D341Med (cell line): ENCODE measurements around the gene RSPH9.
"Not testable (repeated sequence)": the region's sequence is repeated elsewhere in the genome, so short reads cannot be mapped to it uniquely, and the experiment has no call there.

ENCODE experiments used
- DNase-seq: peaks from one replicate; pipeline ENCODE4 v3.0.0; 2012; ENCODE audit warnings: low spot score

The RSPH9 gene

DNA sequence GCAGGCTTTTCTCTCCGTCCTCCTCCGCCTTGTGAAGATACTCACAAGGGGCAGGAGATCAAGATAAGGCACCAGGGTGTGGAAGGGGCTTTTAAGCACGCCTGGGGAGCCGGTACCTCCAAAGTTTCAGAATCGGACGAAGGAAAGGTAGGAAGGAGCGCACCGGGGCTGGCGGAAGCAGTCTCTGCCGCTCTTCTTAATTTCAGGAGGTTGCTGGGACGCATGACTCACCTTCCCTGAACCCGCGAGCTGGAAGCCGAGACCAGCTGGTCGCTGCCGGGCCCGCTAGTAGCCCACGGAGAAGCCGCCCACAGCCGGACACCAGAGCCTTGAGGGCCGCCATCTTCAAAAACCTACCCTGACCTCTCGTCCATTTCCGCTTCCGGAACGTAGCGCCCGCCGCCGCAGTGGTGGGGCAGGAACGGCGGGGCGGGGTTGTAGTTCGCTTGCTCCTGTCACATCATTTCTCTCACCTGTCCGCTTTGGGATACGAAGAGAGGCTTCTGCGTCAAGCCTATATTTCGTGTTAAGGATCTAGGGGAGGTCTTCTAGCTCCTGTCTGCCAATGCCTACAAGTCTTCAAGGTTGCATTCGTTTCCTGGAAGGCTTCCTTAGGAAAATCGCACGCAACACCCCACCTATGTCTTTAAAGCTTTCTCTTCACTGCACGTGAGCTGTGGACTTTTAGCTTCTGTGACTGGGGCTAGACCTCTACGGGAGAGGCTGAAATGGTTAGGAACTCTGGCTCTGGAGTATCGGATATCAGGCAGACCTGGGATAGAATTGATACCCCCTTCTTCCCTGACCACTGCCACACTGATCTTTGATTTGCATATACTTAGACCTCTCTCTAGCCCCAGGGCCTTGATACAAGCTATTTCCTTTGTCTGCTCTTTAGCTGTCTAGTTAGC, 42.9 kb downstream of the RSPH9 start, which contains the start of gene MRPS18A:
MRPS18A (minus strand) TSS at position 355 of the 911 bp plus-strand sequence; CDS start at position 343, 12 bp downstream.
- DNase-seq: peak; percentile 92

DNA sequence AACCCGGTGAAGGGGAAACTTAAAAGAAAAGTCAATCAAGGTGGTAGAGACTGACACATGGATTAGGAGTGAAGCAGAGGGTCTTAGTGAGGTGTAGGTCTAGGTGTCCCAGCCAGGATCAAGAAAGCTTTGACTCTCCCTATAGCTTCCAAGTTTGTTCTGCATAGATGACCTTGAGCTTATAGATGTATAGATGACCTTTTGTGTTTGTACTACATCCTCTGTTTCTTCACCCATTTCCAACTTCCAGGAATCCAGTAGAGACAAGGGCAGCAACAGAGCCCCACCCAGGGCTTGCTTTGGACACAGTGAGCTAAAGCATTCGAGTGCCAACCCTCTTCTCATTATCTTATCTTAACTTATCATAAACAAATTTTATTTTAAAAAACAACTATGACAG, 44.6 kb downstream of the RSPH9 start:
- DNase-seq: no peak

DNA sequence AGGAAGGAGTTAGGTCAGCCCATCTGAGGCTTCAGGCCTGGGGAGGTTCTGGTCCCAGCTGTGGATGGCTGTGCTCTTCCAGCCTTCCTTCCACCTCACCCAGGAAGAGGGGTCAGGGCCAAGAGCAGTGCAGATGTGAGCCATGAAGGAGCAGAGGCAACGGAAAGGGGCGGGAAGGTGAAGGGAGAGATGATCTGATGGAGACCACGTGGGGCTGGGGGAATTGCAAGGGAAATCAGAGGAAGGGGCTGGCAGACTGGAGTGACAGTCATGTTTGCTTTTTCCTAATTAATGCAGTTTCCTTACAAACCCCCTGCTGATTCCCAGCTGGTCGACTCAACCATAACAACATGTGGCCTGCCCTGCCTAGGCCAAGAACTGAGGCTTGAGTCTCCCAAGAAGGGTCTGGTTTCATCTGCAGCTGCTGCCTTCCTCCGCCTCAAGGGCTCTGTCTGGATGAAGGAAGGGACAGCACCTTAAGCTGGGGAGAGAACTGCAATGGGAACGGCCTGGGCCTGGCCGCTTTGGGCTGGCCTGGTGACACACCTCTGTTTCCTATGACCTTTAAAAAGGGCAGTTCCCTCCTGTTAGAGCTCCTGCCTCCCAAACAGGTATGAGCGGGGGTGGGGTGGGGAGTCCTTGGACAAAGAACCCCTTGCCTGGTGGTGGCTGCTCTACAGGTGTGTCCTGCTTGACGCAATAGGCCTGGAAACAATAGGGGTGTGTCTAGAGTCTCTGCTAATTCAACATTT, 50.6 kb downstream of the RSPH9 start:
- no peak for DNase-seq

DNA sequence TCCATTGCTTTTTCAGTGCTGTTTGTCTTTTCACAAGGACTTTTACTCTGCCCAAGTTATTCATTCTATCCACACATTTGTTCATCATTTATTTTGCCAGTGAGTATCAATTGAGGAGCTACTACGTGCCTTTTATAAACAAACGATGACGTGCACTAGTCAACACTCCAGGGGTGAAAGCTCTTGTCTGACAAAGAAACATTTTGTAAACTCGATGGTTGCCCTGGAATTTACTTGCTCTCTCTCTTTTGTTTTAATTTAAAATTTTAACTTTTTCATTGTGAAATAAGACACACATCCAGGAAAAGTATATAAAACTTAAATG, 51.1 kb downstream of the RSPH9 start:
- no peak for DNase-seq

DNA sequence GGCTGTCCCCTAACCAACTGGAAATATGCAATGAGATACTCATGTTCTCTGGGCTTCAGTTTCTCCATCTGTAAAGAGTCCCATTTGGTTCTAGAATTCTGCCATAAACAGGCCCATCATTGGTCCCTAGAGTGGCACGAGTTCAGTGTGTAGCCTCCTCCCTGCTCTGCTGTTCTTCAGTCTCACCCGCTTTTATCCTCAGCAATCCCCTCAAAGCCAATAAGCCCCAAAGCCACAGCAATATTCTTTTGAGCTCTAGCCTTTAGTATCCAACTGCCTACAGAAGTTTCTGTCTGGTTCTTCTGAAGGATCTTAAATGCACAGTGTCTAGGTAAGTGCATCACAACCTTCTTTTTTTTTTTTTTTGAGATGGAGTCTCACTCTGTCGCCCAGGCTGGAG, 52.6 kb downstream of the RSPH9 start:
- DNase-seq: no peak

DNA sequence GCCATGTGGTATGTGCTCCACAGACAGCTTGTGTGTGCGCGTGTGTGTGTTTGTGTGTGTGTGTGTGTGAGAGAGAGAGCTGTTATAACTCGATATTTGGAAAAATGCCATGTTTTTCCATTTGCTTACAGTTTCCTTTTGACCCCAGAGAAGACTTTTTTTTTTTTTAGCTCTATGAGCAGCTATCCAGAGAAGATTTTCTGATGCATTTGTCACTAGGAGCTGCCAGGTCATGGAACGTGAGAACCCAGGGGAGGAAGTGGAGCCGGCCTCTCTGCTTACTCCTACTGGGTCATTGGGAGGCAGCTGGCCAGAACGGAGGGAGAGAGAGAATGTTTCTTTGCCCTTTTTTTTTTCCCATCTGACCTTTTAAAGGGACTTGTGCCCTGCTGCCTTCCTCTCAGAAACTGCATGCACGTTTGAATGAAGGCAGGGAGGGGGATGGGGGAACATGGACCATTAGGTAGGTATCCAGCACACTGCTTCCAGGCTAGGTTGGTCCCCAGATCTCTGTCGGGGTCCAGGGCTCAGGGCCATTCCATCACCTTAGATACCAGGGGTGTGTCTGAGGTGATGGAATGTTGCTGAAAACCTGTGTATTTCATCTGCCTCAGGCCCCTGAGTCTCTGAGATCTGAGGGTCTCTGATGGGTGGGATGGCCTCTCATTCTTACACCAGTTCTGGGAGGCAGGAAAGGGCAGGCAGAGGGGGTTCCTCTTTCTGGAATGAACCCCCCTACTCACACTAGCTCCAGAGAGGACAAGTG, 53.9 kb downstream of the RSPH9 start:
- no peak for DNase-seq

DNA sequence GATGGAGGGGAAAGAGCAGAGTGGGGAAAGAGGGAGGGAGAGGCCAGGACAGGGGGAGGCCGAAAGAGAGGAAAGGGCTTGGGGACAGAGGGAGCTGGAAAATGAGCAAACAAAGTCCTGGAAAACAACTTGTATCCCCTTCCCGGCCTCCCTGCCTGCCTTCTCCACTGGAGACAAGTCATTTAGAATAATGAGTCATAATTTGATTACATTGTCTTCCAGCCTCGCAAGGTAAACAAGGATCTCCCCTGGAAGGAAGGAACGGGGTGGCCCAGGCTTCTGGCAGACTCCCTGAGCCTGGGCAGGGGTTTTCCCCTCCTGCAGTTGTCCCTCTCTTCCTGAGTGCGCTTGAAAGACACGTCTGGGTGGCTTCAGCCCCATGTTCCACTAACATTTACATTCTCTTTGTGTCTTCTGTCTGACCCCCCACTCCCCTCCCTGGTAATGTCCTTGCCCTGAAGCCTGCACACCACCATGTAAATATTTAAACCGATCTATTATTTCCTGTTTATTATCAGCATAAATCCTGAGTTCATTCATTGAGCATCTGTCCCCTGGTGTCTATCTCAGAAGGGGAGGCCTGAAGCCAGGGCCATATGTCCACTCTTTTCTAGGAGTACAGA, 54.8 kb downstream of the RSPH9 start:
- no peak for DNase-seq

DNA sequence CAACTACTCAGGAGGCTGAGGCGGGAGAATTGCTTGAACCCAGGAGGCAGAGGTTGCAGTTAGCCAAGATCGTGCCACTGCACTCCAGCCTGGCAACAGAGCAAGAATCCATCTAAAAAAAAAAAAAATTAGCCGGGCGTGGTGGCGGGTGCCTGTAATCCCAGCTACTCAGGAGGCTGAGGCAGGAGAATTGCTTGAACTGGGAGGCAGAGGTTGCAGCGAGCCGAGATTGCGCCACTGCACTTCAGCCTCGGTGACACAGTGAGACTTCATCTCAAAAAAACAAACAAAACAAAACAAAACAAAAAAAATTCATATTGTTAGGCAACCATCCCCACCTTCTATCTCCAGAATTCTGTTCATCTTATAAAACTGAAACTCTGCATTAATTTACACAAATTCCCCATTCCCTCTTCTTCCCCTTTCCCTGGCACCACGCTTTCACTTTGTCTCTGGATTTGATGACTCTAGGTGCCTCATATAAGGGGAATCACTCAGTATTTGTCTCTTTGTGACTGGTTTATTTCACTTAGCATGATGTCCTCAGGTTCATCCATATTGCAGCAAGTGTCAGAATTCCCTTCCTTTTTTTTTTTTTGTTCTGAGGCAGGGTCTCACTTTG, 56.2 kb downstream of the RSPH9 start:
- not testable (repeated sequence) for DNase-seq

DNA sequence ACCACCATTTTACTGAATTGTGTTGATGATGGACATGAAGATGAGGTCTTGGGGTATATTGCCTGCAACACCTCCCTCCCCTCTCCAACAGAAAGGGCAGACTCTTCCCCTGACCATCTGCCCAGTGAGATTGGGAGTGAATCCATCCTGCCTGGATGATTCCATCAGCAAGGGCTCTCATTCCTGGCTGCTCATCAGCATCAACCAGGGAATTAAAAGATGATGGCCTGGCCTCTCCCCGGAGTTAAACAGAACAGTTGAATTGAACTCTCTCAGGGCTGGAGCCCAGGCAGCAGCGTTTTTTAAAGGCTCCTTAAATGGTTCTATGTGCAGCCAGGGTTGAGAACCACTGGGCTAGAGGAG, 57.3 kb downstream of the RSPH9 start:
- DNase-seq: no peak

DNA sequence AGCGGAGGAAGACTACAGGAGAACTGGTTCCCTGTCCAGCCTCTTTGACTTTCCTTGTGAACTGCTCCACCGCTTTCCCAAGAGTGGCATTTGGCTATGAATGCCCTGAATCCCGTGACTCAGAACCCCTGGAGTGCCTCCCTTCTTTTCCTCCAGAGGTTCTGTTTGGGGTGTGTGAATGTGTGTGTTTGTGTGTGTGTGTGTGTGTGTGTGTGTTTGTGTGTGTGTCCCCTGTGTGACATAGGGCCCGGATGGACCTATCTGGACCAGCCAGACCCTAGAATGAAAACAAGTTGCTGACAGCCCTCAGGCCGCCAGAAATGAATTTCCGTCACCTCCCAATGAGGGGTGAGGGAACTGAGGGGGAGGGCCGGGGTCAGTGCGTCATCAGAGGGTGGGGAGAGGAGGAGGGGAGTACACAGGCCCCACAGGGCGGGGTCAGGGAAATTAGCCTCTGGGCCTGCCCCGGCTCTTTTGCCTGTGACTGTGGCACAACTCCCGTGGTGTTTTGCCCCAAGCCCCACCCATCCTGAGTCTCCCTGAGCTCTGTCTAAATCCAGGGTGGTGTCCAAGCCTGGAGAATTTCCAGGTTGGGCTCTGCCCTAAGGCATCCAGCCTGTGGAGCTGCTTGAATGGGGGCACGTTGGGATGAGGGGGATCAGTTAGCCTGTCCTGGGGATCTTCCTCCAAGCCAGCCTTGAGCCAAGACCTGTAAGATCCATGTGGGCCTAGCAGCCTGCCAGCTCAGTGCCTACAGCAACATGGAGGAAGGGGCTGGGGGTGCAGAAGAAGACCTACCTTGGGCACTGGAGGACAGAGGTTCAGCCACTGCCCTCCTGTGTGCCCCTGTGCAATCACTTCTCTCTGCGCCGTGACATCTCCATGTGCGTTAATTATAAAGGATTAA, 58.0 kb downstream of the RSPH9 start:
- peak; percentile 57 for DNase-seq

DNA sequence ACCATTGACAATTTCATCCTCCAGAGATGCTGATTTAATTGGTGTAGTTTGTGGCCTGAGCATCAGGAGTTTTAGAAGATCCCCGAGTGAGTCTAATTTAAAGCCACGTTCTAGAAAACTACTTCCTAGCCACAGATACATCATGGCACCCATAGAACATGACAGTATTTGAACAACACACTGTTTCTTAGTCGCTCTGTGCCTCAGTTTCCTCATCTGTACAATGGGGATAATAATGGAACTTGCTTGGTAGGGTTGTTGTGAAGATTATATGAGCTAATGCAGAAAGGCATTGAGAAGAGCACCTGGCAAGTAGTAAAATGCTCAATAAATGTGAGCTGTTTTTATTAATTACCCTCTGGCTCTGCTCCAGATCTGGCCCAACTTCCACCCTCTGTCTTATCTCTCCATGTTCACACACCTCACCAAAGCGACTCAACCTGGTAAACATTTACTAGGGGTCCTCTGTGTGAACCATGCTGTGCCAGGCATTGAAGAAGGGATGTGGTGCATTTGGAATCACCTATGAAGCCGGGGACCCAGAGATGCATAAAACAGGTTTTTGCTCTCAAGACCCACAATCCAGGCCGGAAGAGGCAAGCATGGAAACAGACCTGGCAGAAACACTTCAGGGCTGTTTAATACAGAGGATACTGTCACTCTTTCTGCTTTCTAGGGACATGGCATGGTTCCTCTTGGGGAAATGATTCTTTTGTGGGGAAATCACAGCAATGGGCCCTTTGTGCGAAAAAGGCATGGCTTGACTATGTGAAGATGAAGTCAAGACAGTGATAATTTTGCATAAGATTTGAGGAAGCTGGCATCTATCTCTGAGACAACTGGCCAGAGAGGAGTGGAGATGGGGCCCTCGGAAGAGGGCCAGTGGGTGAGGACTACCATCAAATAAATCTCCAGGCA, 58.9 kb downstream of the RSPH9 start:
- DNase-seq: no peak

DNA sequence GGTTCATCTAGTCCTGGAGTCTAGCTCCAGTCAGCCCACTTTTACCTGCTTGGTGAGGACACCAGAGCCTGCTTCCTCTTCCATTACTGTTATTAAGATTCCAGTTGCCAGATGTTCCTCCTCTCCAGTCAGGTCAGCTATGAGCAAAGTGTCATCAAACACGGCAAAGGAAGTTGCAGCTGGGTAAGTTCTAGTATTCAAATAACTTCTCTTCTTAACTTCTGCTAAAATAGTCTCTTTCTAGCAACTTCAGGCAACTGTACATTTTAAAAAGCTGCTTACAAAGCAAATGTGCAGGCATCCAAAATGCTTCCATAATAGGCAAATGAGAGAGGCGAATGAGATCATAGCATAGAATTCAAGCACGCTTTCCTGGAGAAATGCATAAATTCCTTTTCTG, 61.2 kb downstream of the RSPH9 start:
- no peak for DNase-seq

DNA sequence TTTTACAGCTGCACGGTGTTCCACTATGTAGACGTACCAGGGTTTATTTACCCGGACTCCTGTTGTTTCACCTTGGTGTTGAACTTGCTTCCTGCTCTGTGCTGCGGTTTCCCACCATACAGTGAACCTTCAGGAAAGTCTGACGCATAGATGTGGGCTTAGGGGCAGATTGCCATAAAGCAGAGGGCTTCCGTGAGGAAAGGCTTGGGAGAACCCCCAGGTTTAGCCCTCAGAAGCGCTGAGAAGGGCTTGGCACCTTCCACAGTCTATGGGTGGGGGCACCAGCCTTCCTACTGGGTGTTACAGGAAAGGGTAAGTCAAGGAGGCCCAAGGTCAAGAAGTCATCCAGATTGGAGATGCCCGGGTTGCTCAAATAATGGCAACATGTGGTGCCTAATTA, 62.0 kb downstream of the RSPH9 start:
- DNase-seq: no peak

DNA sequence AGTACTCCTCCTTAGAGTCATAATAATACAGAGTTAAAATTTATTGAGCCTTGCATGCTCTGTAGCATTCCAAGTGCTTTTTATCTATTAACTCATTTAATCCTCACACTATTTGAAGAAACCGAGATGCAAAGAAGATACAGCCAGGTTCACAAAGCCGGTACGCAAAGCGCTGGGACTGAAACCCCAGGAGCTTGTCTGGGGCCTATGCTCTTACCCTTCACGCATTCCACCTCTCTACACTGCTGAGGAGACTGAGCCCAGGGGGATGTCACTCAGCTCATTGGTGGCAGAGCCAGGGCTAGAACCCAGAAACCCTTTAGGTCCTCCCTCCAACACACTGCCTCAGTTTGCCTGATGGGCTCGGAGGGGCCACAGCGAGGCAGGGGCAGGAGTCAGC, 62.4 kb downstream of the RSPH9 start:
- DNase-seq: no peak

DNA sequence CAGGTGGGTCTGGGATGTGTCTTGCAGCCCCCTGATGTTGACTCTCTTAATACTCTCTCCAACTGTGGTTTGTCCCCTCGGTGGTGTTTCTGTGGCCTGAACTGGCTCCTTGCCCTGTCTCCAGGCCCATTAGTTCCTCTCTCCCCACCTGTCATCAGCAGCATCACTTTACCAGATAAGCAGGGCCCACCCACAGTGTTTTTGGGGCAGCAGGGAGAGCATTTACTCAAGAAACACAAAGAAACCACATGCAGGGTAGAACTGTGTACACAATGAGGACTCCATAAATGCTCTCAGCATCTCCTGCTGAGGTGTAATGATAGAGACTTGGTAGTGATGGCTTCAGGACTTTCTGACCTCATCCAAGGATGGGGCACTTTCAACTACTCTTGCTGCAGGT, 62.9 kb downstream of the RSPH9 start:
- DNase-seq: no peak

DNA sequence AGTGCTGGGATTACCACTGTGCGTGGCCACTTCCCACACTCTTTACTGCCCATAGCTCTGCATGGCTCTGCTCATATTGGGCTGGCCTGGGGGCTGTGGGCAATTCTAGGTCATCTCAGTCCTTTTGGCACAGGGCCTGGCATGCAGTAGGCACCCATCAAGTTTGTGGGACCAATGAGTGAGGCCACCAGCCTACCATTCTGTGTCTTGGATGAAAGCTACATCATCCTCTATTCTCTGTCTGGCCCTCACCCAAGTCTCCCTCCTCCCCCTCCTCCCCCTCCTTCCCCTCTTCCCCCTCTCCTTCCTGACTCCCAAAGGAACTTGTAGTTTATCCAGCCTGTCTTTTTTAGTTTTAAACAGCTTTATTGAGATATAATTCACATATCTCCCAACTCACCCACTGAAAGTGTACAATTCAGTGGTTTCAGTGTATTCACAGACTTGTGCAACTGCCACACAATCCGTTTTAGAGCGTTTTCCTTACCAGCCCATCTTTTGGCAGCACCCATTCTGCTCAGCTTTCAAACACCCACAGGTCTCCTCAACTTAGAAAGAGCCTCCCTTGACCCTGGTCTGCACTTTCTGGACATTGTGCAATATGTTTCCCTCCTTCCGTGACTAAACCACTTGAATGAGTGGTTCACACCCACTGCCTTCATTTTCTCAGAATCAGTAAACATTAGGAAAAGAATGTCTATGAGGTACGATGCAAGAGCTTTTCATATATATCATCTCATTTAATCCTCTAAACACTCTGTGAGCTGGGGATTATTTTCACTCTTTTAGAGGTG, 64.2 kb downstream of the RSPH9 start:
- DNase-seq: no peak

DNA sequence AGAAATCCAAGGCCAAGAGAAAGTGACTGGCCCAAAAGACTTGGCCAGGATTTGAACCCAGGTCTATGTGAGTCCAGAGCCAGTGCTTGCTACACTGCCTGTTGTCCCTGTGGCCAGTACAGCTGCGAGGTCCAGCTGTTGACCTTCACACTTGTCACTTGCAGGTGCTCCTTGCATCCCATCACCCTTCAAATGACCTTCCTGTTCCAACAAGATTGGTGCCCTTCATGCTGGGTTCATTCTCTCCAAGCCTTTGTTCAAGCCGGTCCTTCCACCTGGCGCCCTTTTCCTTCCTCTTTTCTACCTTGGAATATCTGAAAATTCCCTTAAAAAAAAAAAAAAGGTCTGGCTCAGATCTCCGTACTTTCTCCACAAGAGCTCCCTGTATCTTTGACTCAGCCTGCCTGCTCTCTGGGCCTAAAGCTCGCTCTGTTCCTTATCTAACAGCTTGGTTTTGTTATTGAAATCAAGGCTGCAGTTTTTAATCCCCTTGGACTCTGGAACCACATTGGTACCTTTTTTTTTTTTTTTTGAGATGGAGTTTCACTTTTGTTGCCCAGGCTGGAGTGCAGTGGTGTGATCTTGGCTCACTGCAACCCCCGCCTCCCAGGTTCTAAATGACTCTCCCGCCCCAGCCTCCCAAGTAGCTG, 64.9 kb downstream of the RSPH9 start:
- DNase-seq: no peak

DNA sequence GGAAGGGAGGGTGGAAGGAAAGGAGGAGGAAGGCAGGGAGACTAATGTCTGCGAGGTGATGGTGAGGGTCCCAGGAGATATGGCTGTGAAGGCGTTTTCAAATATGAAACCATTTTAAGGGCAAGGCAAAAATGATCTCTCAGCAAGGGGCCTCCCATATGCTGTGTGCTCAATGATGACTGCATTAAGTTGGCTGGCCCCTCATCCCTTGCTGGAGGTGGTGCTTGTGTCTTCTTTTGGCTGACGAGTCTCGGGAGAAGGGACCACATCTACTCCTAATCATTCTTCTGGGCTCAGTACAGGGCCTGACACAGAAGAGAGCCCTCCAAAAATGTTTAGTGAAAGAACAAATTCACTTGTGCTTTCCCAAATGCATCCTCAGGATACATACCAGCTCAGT, 65.7 kb downstream of the RSPH9 start:
- no peak for DNase-seq
